ENCODE data around the gene LGALS12.

DNA sequence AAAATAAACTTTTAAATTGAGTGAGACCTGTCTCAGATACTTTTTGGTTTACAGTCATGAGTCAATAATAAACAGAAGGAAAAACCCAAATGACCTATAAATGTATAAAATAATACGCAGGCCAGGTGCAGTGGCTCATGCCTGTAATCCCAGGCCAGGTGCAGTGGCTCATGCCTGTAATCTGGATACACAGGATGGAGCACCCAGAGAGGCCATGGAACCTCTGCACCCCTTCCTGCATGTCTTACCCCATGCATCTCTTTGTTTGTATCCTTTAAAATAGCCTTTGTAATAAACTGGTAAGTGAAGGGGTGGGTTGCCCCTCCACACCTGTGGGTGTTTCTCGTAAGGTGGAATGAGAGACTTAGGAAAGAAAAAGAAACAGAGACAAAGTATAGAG is 21.8 kb downstream of the LGALS12 start:
- TF ChIP-seq, protein P1, sequence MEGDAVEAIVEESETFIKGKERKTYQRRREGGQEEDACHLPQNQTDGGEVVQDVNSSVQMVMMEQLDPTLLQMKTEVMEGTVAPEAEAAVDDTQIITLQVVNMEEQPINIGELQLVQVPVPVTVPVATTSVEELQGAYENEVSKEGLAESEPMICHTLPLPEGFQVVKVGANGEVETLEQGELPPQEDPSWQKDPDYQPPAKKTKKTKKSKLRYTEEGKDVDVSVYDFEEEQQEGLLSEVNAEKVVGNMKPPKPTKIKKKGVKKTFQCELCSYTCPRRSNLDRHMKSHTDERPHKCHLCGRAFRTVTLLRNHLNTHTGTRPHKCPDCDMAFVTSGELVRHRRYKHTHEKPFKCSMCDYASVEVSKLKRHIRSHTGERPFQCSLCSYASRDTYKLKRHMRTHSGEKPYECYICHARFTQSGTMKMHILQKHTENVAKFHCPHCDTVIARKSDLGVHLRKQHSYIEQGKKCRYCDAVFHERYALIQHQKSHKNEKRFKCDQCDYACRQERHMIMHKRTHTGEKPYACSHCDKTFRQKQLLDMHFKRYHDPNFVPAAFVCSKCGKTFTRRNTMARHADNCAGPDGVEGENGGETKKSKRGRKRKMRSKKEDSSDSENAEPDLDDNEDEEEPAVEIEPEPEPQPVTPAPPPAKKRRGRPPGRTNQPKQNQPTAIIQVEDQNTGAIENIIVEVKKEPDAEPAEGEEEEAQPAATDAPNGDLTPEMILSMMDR (IDR thresholded peaks at IDR 0.05; ENCODE audit: insufficient read depth, low read length, poor library complexity, severe bottlenecking), result no peak
- no peak for TF ChIP-seq EZH2phosphoT487 (conservative IDR thresholded peaks at IDR 0.05; ENCODE audit: low read length)

All from SU-DHL-6 (cell line).